Measurements from ENCODE around the gene MRPL20.
"Not testable (repeated sequence)": the region's sequence is repeated elsewhere in the genome, so short reads cannot be mapped to it uniquely, and the experiment has no call there.

Gene MRPL20

GRCh38 chr1:1406101-1406820, 832 bp downstream of the MRPL20 start:
- no peak for DNase-seq (ENCODE audit: low spot score)

- DNase-seq (ENCODE audit: low spot score): no peak
Measured at GRCh38 chr1:1403653-1404052, 3.4 kb downstream of the MRPL20 start.

- DNase-seq (ENCODE audit: low spot score): not testable (repeated sequence)
Measured at GRCh38 chr1:1402901-1403392, 4.1 kb downstream of the MRPL20 start.

GRCh38 chr1:1402072-1402900, 4.8 kb downstream of the MRPL20 start:
- DNase-seq (ENCODE audit: low spot score): peak; percentile 53

- no peak for DNase-seq (ENCODE audit: low spot score)
Measured at GRCh38 chr1:1401457-1402010, 5.6 kb downstream of the MRPL20 start.

- DNase-seq (ENCODE audit: low spot score): no peak
Measured at GRCh38 chr1:1400576-1401456, 6.3 kb downstream of the MRPL20 start.

GRCh38 chr1:1399872-1400575, 7.1 kb downstream of the MRPL20 start:
- DNase-seq (ENCODE audit: low spot score): no peak

GRCh38 chr1:1399187-1399871, 7.8 kb downstream of the MRPL20 start, which contains the start of gene CCNL2:
TSS of gene CCNL2 (minus strand) at chr1:1399335. CDS start at chr1:1399306, 29 bp downstream.
- DNase-seq (ENCODE audit: low spot score): peak; percentile 96

GRCh38 chr1:1398677-1399186, 8.4 kb downstream of the MRPL20 start:
- DNase-seq (ENCODE audit: low spot score): no peak

GRCh38 chr1:1397839-1398523, 9.1 kb downstream of the MRPL20 start:
- DNase-seq (ENCODE audit: low spot score): no peak

GRCh38 chr1:1395166-1395565, 11.9 kb downstream of the MRPL20 start:
- no peak for DNase-seq (ENCODE audit: low spot score)

GRCh38 chr1:1394116-1394515, 13.0 kb downstream of the MRPL20 start:
- DNase-seq (ENCODE audit: low spot score): no peak

- no peak for DNase-seq (ENCODE audit: low spot score)
Measured at GRCh38 chr1:1393428-1393827, 13.7 kb downstream of the MRPL20 start.

GRCh38 chr1:1393014-1393413, 14.1 kb downstream of the MRPL20 start:
- no peak for DNase-seq (ENCODE audit: low spot score)

- DNase-seq (ENCODE audit: low spot score): no peak
Measured at GRCh38 chr1:1391225-1391624, 15.9 kb downstream of the MRPL20 start.

- no peak for DNase-seq (ENCODE audit: low spot score)
Measured at GRCh38 chr1:1390675-1391074, 16.4 kb downstream of the MRPL20 start.

- DNase-seq (ENCODE audit: low spot score): no peak
Measured at GRCh38 chr1:1388078-1388472, 19.0 kb downstream of the MRPL20 start.

GRCh38 chr1:1387098-1388077, 19.7 kb downstream of the MRPL20 start:
- DNase-seq (ENCODE audit: low spot score): no peak
